ENCODE data around the gene KLHL30.

GRCh38 chr2:238146884-238147544, 8.5 kb downstream of the KLHL30 start:
- TF ChIP-seq CTCF (IDR thresholded peaks at IDR 0.05) (no peak), POLR2A (IDR thresholded peaks at IDR 0.05) (no peak), POLR2AphosphoS5 (IDR thresholded peaks at IDR 0.05) (no peak)

Data from breast epithelium (tissue), 3 donors.